22Rv1 (cell line): ENCODE data around the gene EHD4.

ENCODE experiments used
- CTCF ChIP-seq: fragments of 450-650 bp; IDR thresholded peaks from 2 replicates; pipeline ENCODE4 v1.5.1; 2017; ENCODE audit warnings: mild to moderate bottlenecking
- ZFX ChIP-seq: fragments of 450-650 bp; IDR thresholded peaks from 2 replicates; pipeline ENCODE4 v1.6.1; 2017; ENCODE audit warnings: antibody characterized with exemption, borderline replicate concordance

GRCh38 chr15:41881550-41881919, 90.8 kb downstream of the EHD4 start:
- TF ChIP-seq CTCF (no peak), ZFX (no peak)
